Naive thymus-derived CD4-positive, alpha-beta T cell (primary cell): ENCODE measurements around the gene DDX6. TPM values are rescaled to one million over a fixed set of nuclear protein-coding genes. Genes with fewer than 3 reads are reported as not detected.

Experiments
- polyA plus RNA-seq, 2 donors: library from polyadenylated mRNA; unstranded; fragments of 300-500 nt; fragmentation: Illumina TruSeq; gene quantifications; one replicate each; pipeline ENCODE4 v1.2.3, GENCODE V29; 2021
- total RNA-seq, 6 experiments: library from RNA in 5 of 6; stranded (reverse) in 5 of 6; gene quantifications; 1 replicate in 5 of 6; 2 replicates in 1 of 6; pipeline ENCODE4 v1.2.3 and lab custom pipeline; 2021 to 2026

The DDX6 gene
- total and polyA plus RNA-seq, 7 experiments from 2014 or later = 118 to 346 (median 207) TPM

Other genes starting within 250 kb of the DDX6 start
- gene IFT46, start 225.2 kb downstream of the DDX6 start, total RNA-seq = 10 to 100 TPM in 3 of 5 experiments, 1 to 10 TPM in 2; 5.4 to 16.6 (median 10.4) TPM
- gene IFT46, start 225.2 kb downstream of the DDX6 start, polyA plus RNA-seq = 1 to 10 TPM; 6.7 to 7.0 TPM
- 100 to 1,000 TPM in 3 of 5 experiments, 10 to 100 TPM in 2; 71.2 to 134 (median 115) TPM for gene ARCN1, start 218.8 kb downstream of the DDX6 start, total RNA-seq
- gene ARCN1, start 218.8 kb downstream of the DDX6 start, polyA plus RNA-seq = 100 to 1,000 TPM; 139 to 170 TPM
- 1 to 10 TPM in 4 of 5 experiments, under 1 TPM in 1; 0.68 to 4.9 (median 3.0) TPM for gene PHLDB1, start 183.5 kb downstream of the DDX6 start, total RNA-seq
- under 1 TPM; 0.39 to 0.40 TPM for gene PHLDB1, start 183.5 kb downstream of the DDX6 start, polyA plus RNA-seq
- gene TREH, start 111.5 kb downstream of the DDX6 start, total RNA-seq = not detected
- not detected for gene TREH, start 111.5 kb downstream of the DDX6 start, polyA plus RNA-seq
- gene CXCR5, start 92.7 kb upstream of the DDX6 start, total RNA-seq = 1 to 10 TPM in 4 of 5 experiments, under 1 TPM in 1; 0.41 to 2.9 (median 2.1) TPM
- gene CXCR5, start 92.7 kb upstream of the DDX6 start, polyA plus RNA-seq = 1 to 10 TPM in 1 of 2 donors, under 1 TPM in 1; 0.60 to 1.1 TPM
- 100 to 1,000 TPM in 4 of 5 experiments, 10 to 100 TPM in 1; 67.8 to 269 (median 266) TPM for gene BCL9L, start 134.8 kb upstream of the DDX6 start, total RNA-seq
- gene BCL9L, start 134.8 kb upstream of the DDX6 start, polyA plus RNA-seq = 1 to 10 TPM; 6.7 to 7.2 TPM
- under 1 TPM in 1 of 5 experiments, not detected in 4; 0.24 TPM for gene UPK2, start 165.1 kb upstream of the DDX6 start, total RNA-seq
- gene UPK2, start 165.1 kb upstream of the DDX6 start, polyA plus RNA-seq = under 1 TPM in 1 of 2 donors, not detected in 1; 0.51 TPM
- not detected for gene FOXR1, start 180.6 kb upstream of the DDX6 start, total RNA-seq
- gene FOXR1, start 180.6 kb upstream of the DDX6 start, polyA plus RNA-seq = not detected
- 100 to 1,000 TPM in 4 of 5 experiments, 10 to 100 TPM in 1; 53.5 to 136 (median 109) TPM for gene CENATAC, start 207.0 kb upstream of the DDX6 start, total RNA-seq
- gene CENATAC, start 207.0 kb upstream of the DDX6 start, polyA plus RNA-seq = 10 to 100 TPM in 1 of 2 donors, 1 to 10 TPM in 1; 8.4 to 13.5 TPM
- 1,000 to 10,000 TPM; 1,535 to 3,042 (median 2,772) TPM for gene RPS25, start 227.2 kb upstream of the DDX6 start, total RNA-seq
- gene RPS25, start 227.2 kb upstream of the DDX6 start, polyA plus RNA-seq = 1,000 to 10,000 TPM; 4,222 to 6,094 TPM
- gene TRAPPC4, start 227.6 kb upstream of the DDX6 start, total RNA-seq = 10 to 100 TPM; 70.7 to 80.3 (median 77.8) TPM
- 100 to 1,000 TPM in 1 of 2 donors, 10 to 100 TPM in 1; 82.1 to 123 TPM for gene TRAPPC4, start 227.6 kb upstream of the DDX6 start, polyA plus RNA-seq
- gene SLC37A4, start 239.7 kb upstream of the DDX6 start, total RNA-seq = 10 to 100 TPM in 3 of 5 experiments, 1 to 10 TPM in 2; 7.1 to 20.8 (median 14.6) TPM
- 10 to 100 TPM; 10.6 to 13.1 TPM for gene SLC37A4, start 239.7 kb upstream of the DDX6 start, polyA plus RNA-seq